GM18909 (cell line): ENCODE measurements around the gene MAPK13.
"Not testable (repeated sequence)": the region's sequence is repeated elsewhere in the genome, so short reads cannot be mapped to it uniquely, and the experiment has no call there.

Source experiments
- ATAC-seq: cut with Tn5 transposase; IDR thresholded peaks from one replicate; pipeline ENCODE4 v1.9.1; 2021; ENCODE audit warnings: mild to moderate bottlenecking; ENCODE audit not compliant: unreplicated experiment, poor library complexity

MAPK13 gene

GRCh38 chr6:36113703-36114102 lies 16.6 kb upstream of the MAPK13 start:
- ATAC-seq = no peak

- ATAC-seq = no peak
Observed at GRCh38 chr6:36114798-36115408, 15.4 kb upstream of the MAPK13 start.

- ATAC-seq = no peak
Observed at GRCh38 chr6:36115412-36115811, 14.9 kb upstream of the MAPK13 start.

GRCh38 chr6:36116066-36116864 lies 14.0 kb upstream of the MAPK13 start:
- ATAC-seq = no peak

- no peak for ATAC-seq
Observed at GRCh38 chr6:36116943-36117342, 13.4 kb upstream of the MAPK13 start.

- ATAC-seq = no peak
Observed at GRCh38 chr6:36117658-36118549, 12.4 kb upstream of the MAPK13 start.

GRCh38 chr6:36118550-36119107 lies 11.7 kb upstream of the MAPK13 start:
- ATAC-seq = no peak

GRCh38 chr6:36119209-36119608 lies 11.1 kb upstream of the MAPK13 start:
- no peak for ATAC-seq

GRCh38 chr6:36120018-36120417 lies 10.3 kb upstream of the MAPK13 start:
- no peak for ATAC-seq

- ATAC-seq = peak; percentile 44
Observed at GRCh38 chr6:36120539-36120938, 9.8 kb upstream of the MAPK13 start.

GRCh38 chr6:36120979-36121786 lies 9.1 kb upstream of the MAPK13 start:
- no peak for ATAC-seq

GRCh38 chr6:36121787-36122494 lies 8.4 kb upstream of the MAPK13 start:
- no peak for ATAC-seq

GRCh38 chr6:36122495-36123269 lies 7.6 kb upstream of the MAPK13 start:
- ATAC-seq = no peak

GRCh38 chr6:36123270-36124139 lies 6.8 kb upstream of the MAPK13 start:
- ATAC-seq = peak; percentile 57

- not testable (repeated sequence) for ATAC-seq
Observed at GRCh38 chr6:36124346-36124745, 6.0 kb upstream of the MAPK13 start.

- no peak for ATAC-seq
Observed at GRCh38 chr6:36124881-36125280, 5.4 kb upstream of the MAPK13 start.

GRCh38 chr6:36125575-36125974 lies 4.7 kb upstream of the MAPK13 start:
- no peak for ATAC-seq

GRCh38 chr6:36126121-36126520 lies 4.2 kb upstream of the MAPK13 start:
- no peak for ATAC-seq
